HG02840 (cell line): Measurements from ENCODE around the gene SLC30A2.
"Not testable (repeated sequence)": the region's sequence is repeated elsewhere in the genome, so short reads cannot be mapped to it uniquely, and the experiment has no call there.

Experiments used
- ATAC-seq: cut with Tn5 transposase; IDR thresholded peaks from one replicate; pipeline ENCODE4 v1.9.1; 2021; ENCODE audit warnings: mild to moderate bottlenecking, moderate library complexity, moderate number of reproducible peaks; ENCODE audit not compliant: unreplicated experiment, low FRiP score

SLC30A2 gene, protein sequence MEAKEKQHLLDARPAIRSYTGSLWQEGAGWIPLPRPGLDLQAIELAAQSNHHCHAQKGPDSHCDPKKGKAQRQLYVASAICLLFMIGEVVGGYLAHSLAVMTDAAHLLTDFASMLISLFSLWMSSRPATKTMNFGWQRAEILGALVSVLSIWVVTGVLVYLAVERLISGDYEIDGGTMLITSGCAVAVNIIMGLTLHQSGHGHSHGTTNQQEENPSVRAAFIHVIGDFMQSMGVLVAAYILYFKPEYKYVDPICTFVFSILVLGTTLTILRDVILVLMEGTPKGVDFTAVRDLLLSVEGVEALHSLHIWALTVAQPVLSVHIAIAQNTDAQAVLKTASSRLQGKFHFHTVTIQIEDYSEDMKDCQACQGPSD

DNA sequence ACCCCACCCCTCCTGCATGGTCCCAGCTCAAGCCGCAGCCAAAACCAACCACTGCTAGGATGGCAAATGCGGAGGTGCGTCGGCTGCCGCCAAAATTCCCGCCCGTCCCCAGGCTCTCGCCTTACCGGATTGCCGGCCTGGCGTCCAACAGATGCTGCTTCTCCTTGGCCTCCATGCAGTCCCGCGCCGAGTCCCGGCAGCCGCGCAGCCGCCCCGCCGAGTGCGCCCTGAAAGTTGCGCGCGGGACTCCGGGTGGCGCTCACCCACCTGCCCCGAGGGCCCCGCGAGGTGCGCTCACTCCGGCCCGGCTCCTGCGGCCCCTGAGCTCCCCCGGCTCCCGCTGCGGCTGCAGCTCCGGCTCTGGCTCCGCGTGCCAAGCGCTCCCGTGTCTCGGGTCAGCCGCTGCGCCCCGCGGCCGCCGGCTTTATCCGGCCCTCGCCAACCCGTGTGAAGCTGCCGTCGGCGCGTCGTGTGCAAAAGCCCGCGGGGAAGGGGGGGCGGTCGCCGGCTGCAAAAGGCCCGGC is at the start of gene SLC30A2:
Gene SLC30A2 (minus strand): TSS at position 397 of the 524 bp plus-strand sequence. CDS start 222 bp downstream, at position 175.
- no peak for ATAC-seq

DNA sequence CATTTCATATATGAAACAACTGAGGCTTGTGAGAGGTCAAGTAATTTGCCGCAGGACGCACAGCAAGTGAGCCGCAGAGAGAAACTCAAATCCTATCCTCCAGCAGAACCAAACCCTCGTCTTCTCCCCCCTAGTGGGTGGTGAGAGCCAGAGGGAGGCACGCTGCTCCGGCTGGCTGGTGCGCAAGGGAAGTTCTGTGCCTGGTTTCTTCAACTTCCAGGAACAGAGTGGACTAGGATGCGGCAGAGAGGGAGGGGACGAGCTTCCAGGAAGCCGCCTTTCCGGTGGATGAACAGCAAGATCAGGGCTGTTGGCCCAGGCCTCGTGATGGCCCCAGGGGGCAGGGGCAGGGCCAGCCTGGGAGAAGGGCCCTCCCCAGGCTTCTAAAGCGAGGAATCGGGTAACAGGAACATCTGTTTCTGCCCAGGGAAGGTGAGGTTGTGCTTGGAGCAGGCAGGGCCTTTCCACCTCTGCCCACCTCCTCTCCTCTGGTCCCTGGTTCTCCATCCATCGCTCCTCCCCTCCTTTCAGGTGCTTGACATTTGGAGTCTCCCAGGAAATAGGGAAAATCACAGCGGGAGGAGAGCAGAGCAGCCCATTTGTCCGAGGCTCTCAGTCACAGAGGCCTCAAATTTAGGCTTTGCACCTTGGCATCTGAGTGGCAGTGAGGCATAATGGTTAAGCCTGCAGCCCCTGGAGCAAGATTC is 48.9 kb upstream of the SLC30A2 start:
- ATAC-seq = no peak

DNA sequence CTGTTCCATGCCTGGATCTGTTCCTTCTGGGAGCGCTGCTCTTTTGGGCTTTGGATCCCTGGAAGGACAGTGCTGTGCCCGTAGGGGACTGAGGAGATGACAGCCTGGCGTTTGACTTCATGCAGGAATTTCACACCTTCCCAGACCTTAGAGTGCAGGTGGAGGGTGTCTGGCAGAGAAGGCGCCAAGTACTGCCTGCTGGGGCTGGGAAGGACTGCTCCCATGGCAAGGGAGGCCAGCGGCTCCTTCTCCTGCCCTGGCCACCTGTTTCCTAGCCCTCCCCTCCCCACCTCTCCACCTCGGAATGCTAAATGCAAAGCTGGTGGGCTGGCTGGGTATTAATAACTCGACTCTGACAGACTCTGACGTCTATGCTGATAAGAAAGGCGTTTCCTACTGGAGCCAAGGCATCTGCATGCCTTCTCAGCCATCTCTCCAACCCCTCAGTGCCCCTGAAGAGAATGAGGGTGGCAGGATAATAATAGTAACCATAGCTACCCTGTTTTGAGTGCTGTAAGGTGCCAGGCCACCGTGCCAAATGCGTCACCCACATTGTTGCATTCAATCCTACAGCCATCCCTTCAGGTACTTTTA is 48.3 kb upstream of the SLC30A2 start:
- no peak for ATAC-seq

DNA sequence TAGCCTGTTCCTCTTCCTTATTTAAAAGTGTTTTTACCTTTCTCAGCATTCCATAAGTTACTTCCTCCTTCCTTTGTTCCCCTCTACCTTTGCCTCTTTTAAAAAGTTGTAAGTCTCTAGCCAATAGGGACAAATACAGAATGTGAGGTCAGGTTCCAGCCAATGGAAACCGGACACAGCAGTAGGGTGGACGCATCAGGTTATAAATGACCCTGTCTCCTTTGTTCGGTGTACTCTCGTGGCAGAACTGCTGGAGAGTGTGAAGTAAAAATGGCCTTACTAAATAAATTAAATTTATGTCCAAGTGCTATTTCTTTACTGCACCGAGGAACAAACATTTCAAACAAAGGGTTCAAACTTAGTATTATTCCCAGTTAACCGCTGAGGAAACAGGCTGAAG is 47.7 kb upstream of the SLC30A2 start:
- ATAC-seq = not testable (repeated sequence)

DNA sequence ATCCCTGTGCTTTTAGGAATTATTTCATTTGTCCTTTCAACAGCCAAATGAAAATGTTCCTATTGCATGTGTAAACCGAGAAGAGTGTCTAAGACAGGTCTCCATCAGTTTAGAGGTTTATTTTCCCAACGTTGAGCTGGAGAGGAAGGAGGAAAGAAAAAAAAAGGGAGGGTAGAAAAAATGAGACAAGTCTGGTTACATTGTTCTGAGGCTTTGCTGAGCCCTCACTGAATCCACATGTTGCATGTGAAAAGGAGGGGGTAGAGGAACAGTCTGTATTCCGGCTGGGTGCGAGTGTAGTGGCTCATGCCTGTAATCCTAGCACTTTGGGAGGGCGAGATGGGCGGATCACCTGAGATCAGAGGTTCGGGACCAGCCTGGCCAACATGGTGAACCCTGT is 46.5 kb upstream of the SLC30A2 start:
- no peak for ATAC-seq

DNA sequence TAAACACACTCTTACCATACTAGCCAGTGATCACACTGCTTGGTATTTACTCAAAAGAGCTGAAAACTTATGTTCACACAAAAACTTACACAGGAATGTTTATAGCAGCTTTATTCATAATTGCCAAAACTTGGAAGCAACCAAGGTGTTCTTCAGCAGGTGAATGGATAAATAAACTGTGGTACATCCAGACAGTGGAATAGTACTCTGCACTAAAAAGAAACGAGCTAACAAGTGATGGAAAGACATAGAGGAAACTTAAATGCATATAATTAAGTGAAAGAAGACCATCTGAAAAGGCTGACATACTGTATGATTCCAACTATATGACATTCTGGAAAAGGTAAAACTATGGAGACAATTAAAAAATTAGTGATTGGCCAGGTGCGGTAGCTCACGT is 45.0 kb upstream of the SLC30A2 start:
- no peak for ATAC-seq

DNA sequence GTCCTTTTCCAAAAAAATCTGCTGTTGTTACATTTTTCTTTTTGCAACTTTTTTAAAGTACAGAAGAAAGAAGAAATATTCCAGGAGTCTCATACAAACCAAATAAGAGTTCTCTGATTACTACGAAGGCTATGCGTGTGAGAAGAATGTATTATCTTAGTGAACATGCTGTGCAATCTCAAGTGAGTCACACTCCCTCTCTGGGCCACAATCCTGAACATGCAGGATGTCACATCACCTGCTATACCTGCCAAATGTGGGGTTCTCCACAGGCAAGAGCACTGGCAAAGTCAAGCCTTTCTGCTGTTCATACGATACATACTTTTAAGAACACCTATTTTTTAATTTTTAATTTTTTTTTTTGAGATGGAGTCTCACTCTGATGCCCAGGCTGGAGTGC is 43.2 kb upstream of the SLC30A2 start:
- no peak for ATAC-seq

DNA sequence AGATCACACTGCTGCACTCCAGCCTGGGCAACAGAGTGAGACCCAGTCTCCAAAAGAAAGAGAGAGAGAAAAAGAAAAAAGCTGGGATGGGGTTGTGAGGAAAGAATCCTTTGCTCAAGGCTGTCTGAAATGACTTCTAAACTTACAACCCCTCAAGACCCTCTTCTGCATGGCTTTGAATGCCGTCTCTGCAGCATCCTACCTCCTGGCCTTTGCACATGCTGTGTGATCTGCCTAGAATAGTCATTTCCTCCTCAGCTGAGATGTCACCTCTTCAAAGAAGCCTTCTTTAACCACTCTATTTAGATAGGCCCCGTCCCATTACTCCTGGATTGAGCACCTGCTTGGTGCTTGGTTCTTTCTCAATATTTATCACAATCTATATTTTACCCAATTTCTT is 38.9 kb upstream of the SLC30A2 start:
- ATAC-seq = no peak

DNA sequence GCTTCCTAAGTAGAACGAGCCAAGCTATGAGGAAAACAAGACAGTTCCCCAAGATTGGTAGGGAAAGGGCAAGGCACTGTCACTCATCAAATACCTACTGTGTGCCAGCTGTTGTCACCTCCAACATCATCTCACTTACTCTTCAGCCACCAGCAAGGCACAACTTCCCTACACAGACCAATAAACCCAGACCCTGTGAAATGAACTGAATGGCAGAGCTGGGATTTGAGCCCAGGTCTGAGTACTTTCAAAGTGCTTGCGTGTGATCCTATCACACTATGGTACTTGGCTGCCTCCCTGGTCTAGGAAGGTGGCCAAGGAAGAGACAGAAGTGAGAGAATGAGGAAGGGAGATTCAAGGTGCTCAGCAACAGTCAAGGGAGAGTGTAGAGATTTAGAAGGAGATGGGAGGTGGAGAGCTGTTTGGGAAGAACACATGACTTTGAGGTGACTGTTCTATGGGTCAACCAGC is 38.2 kb upstream of the SLC30A2 start:
- ATAC-seq = no peak

DNA sequence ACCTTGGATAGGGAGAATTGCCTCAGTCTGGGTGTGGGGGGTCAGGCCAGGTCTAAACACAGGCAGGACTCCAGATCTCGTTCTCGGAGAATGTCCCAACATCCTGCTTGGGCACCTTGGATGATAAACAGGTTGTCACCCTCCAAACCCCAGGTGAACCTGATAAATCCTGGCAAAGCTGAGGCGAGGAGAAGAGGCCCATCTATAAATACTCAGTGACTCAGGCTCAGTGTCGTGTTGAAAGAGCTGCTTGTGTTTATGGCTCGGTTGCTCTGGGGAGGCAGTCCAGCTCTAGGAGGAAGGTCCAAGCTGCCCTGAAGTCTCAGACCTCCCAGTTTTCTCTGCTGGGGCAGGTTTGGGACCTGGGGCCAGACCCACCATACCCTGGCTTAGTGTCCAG is 37.3 kb upstream of the SLC30A2 start:
- ATAC-seq = no peak

DNA sequence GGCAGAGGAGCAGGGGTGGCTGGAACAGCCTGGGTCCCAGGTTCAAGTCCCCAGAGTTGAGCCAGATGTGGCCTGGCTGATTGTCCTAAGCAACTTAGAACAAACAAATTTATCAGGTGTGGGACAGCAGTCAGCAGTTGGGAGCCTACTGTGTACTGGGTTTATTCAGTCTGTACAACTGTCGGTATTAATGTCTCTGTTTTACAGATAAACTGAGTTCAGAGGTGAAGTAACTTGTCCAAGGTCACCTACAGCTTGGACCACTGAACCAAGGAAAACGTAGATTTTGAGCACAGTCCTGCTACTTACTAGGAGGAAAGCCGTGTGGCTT is 36.1 kb upstream of the SLC30A2 start:
- no peak for ATAC-seq

DNA sequence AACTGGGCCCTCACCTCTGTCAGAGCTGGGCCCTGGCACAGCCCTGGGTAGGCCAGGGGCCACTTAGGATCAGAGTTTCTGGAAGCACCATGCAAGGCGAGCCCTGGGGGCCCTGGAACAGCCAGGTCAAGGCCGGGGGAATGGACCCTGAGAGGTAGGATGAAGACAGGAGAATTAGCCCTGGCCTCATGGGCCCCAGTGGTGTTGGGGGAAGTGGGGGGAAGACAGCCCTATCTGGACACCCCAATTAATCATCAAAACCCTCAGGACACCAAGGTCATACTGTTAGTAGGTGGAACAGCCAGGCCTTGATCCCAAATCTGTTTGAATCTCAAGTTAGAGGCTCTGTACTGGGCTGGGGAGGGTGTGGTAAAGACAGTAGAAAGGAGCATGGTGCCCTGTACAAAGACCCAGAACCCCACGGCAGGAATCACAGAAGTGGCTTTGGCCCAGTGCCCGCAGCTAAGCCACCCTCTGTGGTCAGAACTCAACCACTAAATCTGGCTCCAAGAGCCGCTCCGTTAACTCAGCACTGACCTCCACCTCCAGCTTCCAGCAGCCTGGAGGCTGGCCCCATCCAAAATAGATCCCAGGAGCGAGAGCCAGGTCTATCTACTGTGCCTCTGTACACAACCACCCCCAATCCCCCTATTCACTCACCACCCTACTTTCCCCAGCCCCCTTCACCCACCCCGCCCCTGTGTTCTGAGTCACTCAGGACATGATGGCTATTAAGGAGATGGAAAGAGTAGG is 35.5 kb upstream of the SLC30A2 start:
- ATAC-seq = no peak

DNA sequence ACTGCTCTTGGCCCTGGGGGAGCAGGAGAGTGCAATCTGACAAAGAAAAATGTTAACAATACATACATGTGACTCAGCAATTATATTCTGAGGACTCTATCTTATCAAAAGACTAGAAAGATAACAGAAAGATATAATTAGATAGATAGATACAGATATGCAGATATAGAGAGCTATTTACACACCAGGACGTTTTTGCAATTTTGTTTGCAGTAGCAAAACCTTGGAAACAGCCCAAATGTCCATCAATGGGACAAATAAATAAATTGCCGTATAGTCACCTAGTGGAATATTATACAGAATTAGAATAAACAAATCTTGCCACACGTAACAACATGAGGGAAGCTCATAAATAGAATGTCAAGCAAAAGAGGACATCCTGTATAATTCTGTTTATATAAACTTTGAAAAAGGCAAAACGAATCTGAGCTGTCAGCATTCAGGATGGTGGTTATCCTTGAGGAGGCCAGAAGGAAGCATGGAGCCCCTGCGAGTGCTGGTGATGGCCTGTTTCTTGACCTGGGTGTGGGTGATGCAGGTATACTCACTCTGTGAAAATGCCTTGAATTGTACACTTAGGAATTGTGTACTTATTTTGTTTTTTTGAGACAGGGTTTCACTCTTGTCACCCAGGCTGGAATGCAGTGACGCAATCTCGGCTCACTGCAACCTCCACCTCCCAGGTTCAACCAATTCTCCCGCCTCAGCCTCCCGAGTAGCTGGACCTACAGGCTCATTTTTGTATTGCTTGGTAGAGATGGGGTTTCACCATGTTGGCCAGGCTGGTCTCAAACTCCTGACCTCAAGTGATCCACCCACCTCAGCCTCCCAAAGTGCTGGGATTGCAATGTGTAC is 34.3 kb upstream of the SLC30A2 start:
- no peak for ATAC-seq

DNA sequence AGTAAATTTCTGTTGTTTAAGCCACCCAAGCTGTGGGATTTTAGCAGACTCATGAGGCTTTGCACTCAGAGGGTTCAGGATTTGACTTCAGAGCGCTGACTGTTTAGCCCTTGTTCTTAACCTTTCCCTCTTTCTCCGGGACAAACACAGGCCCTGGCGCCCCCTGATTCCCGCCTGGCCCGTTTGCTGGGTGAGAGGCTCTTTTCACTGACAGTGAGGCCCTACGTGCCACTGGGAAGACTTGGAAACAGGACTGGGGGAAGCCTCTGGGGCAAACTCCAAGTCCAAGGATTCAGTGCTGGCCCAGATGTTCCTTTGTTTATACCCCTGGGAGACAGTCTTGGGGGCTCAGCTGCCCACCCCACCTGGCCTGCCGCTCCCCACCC is 33.3 kb upstream of the SLC30A2 start:
- no peak for ATAC-seq

DNA sequence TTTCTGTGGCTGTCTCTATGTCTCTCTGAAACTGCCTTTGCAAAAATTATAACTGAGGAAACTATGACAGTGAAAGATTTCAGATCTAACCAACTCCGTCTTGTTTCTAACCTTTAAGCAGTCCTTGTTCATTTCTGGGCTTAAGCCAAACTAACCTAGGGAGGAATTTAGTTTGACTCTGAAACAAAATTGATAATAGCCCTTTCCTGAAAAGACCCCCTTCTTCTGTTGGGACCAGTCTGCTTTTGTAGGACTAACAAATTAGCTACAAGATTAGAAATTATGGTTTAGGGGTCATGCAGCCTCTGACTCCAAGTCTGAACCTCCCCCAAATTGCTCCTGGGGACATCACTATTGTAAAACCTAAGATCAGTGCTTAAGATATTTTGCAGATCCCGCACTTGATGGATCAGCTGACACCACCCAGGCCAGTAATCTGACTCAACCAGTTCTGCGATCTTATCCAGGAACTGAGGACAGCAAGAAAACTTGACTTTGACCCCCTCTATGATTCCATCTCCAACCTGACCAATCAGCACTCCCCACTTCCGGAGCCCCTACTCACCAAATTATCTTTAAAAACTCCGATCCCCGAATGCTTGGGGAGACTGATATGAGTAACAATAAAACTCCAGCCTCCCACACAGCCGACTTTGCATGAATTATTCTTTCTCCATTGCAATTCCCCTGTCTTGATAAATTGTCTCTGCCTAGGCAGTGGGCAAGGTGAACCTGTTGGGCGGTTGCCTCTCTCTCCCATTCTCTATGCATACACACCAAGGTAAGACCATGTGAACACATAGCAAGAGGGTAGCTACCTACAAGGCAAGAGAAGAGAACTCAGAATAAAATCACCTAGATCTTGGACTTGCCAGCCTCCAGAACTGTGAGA is 32.6 kb upstream of the SLC30A2 start:
- no peak for ATAC-seq

DNA sequence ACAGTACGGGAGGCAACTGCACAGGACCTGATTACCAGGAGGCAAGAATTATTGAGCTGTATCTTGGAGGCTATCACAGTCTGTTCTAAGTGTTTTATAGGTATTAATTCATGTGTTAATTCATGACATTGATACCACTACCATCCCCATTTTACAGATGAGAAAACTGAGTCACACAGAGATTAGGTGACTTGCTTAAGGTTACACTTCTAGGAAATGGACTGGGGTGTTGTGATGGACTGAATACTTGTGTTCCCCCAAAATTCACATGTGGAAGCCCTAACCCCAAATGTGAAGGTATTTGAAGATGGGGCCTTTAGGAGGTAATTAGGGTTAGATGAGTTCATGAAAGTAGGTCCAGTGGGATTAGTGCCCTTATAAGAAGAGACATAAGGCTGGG is 31.6 kb upstream of the SLC30A2 start:
- ATAC-seq = no peak

DNA sequence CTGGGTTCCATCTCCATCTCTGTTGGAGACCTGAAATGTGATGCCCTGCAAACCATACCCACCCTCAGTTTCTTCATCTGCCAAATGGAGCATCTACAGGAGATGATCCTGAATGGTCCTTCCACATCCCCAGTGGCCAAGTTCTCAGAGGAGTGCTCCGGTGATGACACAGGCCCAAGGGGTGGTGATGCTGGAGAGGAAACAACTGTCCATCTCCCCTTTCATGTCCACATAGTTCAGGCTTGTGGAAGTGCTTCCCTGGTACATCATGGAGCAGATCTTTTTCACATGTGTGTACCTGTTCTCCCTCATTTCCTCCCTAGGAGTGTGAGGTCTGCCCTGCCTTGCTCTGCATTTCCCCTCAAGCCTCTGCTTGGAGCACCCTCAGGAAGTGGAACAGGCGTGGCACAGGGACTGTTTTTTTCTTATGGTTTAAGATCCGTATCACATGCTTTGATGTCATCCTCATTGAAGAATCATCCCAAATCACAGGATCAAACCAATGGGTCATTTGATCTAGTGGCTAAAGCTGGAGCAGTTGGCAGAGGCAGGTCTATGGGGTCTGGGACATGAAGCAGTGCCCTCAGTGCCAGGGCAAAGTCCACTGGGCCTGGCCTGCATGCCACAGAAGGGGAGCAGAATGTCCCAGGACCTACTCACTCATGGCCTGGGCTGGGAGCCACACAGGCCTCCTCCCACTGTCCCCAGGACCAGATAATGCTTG is 29.7 kb upstream of the SLC30A2 start:
- no peak for ATAC-seq

DNA sequence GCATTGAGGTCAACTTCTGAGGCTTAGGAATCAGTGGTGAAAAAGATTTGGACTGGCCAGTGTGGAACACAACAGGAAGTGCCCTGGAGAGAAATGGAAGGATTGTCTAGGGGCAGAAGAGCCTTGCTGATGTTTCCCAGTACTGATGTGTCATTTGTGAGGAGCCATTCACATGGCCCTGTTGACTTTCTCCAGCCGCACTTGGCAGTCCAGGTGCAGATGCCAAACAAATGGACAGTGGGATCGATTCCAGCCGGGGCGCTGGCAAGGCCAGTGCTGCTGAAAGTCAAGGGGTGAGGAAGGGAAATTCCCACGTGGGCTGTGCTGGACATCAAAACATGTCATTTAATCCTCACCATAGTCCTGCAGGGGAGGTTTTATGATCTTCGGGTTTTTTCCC is 26.4 kb upstream of the SLC30A2 start:
- ATAC-seq = no peak
